HepG2 (cell line): ENCODE results near the gene SERP1. TPM values are rescaled to one million over a fixed set of nuclear protein-coding genes. Genes with fewer than 3 reads are reported as not detected.

ENCODE experiments used
- ARNT2 ChIP-seq: sonication (generic); formaldehyde crosslinking; IDR thresholded peaks from 2 replicates; pipeline ENCODE4 v1.8.0; 2022; ENCODE audit warnings: mild to moderate bottlenecking, low read depth, missing genetic modification reagents, moderate library complexity
- FOXA1 ChIP-seq, 2 experiments: fragments of 450-650 bp in 1 of 2; sonication (generic) in 1 of 2; formaldehyde crosslinking in 1 of 2; IDR thresholded peaks; 2 replicates each; pipeline versions ENCODE4 v1.4.0 to v1.6.1; 2016 to 2020; ENCODE audit warnings: missing genetic modification reagents in 1 of 2
- GPBP1L1 ChIP-seq: sonication (generic); formaldehyde crosslinking; IDR thresholded peaks from 2 replicates; pipeline ENCODE4 v1.5.0; 2020; ENCODE audit warnings: mild to moderate bottlenecking, missing genetic modification reagents
- ISL2 ChIP-seq: sonication (generic); formaldehyde crosslinking; IDR thresholded peaks from 2 replicates; pipeline ENCODE4 v1.5.0; 2020; ENCODE audit warnings: missing genetic modification reagents
- MIER2 ChIP-seq: IDR thresholded peaks from 2 replicates; pipeline ENCODE4 v1.6.1; 2016; ENCODE audit warnings: missing biosample characterization, missing genetic modification reagents
- MTF1 ChIP-seq: sonication (generic); formaldehyde crosslinking; IDR thresholded peaks from 2 replicates; pipeline ENCODE4 v1.5.0; 2020; ENCODE audit warnings: missing genetic modification reagents
- POGZ ChIP-seq: sonication (generic); formaldehyde crosslinking; IDR thresholded peaks from 2 replicates; pipeline ENCODE4 v1.4.0; 2020; ENCODE audit warnings: mild to moderate bottlenecking, missing genetic modification reagents
- SRSF9 ChIP-seq: fragments of 200-400 bp; formaldehyde crosslinking; IDR thresholded peaks from 2 replicates; pipeline ENCODE4 v1.6.1; 2018; ENCODE audit warnings: borderline replicate concordance, mild to moderate bottlenecking, low read depth, low read length; ENCODE audit not compliant: insufficient read depth, poor library complexity, severe bottlenecking
- XBP1 ChIP-seq: sonication (generic); formaldehyde crosslinking; IDR thresholded peaks from 2 replicates; pipeline ENCODE4 v1.5.0; 2020; ENCODE audit warnings: missing genetic modification reagents
- ZNF160 ChIP-seq: sonication (generic); formaldehyde crosslinking; IDR thresholded peaks from 2 replicates; pipeline ENCODE4 v1.8.0; 2022; ENCODE audit warnings: mild to moderate bottlenecking, inconsistent platforms, missing genetic modification reagents
- ZNF512 ChIP-seq: sonication (generic); formaldehyde crosslinking; IDR thresholded peaks from 2 replicates; pipeline ENCODE4 v1.4.0; 2020; ENCODE audit warnings: mild to moderate bottlenecking, missing genetic modification reagents
- ZNF564 ChIP-seq: sonication (generic); formaldehyde crosslinking; IDR thresholded peaks from 2 replicates; pipeline ENCODE4 v1.8.1; 2023; ENCODE audit warnings: mild to moderate bottlenecking, missing genetic modification reagents
- ZNF567 ChIP-seq: sonication (generic); formaldehyde crosslinking; IDR thresholded peaks from 2 replicates; pipeline ENCODE4 v1.8.1; 2023; ENCODE audit warnings: mild to moderate bottlenecking, missing genetic modification reagents, borderline replicate concordance
- polyA plus RNA-seq, 8 experiments: library from polyadenylated mRNA; depleted of rRNA in 3 of 8; stranded (reverse) in 7 of 8; unstranded in 1 of 8; fragments of >200 nt; fragmentation: Illumina TruSeq in 4 of 8; extraction: Trizol in 4 of 8; gene quantifications; 2 replicates each; pipeline versions ENCODE4 v1.2.1 to v1.2.3, GENCODE V29; 2011 to 2016; ENCODE audit warnings: low read depth in 4 of 8, missing spikeins in 1 of 8, mixed read lengths in 1 of 8; ENCODE audit not compliant: insufficient read depth in 1 of 8
- total RNA-seq, 5 experiments: library from RNA; depleted of rRNA; stranded (reverse); fragments of >200 nt; fragmentation: Illumina TruSeq; extraction: Trizol; gene quantifications; 2 replicates each; pipeline ENCODE4 v1.2.3, GENCODE V29; 2016; ENCODE audit warnings: low read depth in 1 of 5
- TF ChIP-seq, protein P1 (sequence below): sonication (generic); formaldehyde crosslinking; IDR thresholded peaks from one replicate; pipeline ENCODE4 v1.5.1; 2020; ENCODE audit warnings: mild to moderate bottlenecking, missing genetic modification reagents; ENCODE audit errors: not compliant biosample characterization
- TF ChIP-seq, protein P2 (sequence below): sonication (generic); formaldehyde crosslinking; IDR thresholded peaks from 2 replicates; pipeline ENCODE4 v1.4.0; 2020; ENCODE audit warnings: missing genetic modification reagents

The SERP1 gene
- total and polyA plus RNA-seq, 2 of the 13 experiments (the other 11 are each of a cell fraction or from before 2014, with no cell fraction given) = 61.2 to 95.0 TPM

- TF ChIP-seq SRSF9 = no peak
- TF ChIP-seq, protein P1, sequence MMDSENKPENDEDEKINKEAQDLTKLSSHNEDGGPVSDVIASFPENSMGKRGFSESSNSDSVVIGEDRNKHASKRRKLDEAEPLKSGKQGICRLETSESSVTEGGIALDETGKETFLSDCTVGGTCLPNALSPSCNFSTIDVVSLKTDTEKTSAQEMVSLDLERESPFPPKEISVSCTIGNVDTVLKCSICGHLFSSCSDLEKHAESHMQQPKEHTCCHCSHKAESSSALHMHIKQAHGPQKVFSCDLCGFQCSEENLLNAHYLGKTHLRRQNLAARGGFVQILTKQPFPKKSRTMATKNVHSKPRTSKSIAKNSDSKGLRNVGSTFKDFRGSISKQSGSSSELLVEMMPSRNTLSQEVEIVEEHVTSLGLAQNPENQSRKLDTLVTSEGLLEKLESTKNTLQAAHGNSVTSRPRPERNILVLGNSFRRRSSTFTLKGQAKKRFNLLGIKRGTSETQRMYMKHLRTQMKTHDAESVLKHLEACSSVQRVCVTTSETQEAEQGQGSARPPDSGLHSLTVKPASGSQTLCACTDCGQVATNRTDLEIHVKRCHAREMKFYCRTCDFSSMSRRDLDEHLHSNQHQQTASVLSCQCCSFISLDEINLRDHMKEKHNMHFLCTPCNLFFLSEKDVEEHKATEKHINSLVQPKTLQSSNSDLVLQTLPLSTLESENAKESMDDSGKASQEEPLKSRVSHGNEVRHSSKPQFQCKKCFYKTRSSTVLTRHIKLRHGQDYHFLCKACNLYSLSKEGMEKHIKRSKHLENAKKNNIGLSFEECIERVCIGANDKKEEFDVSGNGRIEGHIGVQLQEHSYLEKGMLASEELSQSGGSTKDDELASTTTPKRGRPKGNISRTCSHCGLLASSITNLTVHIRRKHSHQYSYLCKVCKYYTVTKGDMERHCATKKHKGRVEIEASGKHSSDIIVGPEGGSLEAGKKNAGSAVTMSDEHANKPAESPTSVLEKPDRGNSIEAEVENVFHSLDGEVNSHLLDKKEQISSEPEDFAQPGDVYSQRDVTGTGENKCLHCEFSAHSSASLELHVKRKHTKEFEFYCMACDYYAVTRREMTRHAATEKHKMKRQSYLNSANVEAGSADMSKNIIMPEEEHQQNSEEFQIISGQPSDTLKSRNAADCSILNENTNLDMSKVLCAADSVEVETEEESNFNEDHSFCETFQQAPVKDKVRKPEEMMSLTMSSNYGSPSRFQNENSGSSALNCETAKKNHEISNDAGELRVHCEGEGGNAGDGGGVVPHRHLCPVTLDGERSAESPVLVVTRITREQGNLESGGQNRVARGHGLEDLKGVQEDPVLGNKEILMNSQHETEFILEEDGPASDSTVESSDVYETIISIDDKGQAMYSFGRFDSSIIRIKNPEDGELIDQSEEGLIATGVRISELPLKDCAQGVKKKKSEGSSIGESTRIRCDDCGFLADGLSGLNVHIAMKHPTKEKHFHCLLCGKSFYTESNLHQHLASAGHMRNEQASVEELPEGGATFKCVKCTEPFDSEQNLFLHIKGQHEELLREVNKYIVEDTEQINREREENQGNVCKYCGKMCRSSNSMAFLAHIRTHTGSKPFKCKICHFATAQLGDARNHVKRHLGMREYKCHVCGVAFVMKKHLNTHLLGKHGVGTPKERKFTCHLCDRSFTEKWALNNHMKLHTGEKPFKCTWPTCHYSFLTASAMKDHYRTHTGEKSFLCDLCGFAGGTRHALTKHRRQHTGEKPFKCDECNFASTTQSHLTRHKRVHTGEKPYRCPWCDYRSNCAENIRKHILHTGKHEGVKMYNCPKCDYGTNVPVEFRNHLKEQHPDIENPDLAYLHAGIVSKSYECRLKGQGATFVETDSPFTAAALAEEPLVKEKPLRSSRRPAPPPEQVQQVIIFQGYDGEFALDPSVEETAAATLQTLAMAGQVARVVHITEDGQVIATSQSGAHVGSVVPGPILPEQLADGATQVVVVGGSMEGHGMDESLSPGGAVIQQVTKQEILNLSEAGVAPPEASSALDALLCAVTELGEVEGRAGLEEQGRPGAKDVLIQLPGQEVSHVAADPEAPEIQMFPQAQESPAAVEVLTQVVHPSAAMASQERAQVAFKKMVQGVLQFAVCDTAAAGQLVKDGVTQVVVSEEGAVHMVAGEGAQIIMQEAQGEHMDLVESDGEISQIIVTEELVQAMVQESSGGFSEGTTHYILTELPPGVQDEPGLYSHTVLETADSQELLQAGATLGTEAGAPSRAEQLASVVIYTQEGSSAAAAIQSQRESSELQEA = no peak
- TF ChIP-seq MIER2 (CRISPR knock-in tag) = 0 out of 2 replicates have a peak, but pooled peaks have one; percentile 15
- TF ChIP-seq ARNT2 = peak; percentile 93
- peak; percentile 45; the same call in 1 of the 2 replicates for TF ChIP-seq ISL2 (CRISPR knock-in tag)
- TF ChIP-seq ZNF160 = peak; percentile 43; the same call in 1 of the 2 replicates
- no peak for TF ChIP-seq ZNF512 (CRISPR knock-in tag)
- TF ChIP-seq ZNF564 (CRISPR knock-in tag) = no peak
- no peak for TF ChIP-seq ZNF567
- no peak for TF ChIP-seq FOXA1 (IDR thresholded peaks at IDR 0.05)
- no peak for TF ChIP-seq FOXA1 (CRISPR knock-in tag; IDR thresholded peaks at IDR 0.05)
- TF ChIP-seq POGZ (CRISPR knock-in tag) = peak; percentile 93
- TF ChIP-seq GPBP1L1 (CRISPR knock-in tag) = no peak
- peak; percentile 99 for TF ChIP-seq XBP1
- TF ChIP-seq MTF1 (CRISPR knock-in tag) = no peak
- TF ChIP-seq, protein P2, sequence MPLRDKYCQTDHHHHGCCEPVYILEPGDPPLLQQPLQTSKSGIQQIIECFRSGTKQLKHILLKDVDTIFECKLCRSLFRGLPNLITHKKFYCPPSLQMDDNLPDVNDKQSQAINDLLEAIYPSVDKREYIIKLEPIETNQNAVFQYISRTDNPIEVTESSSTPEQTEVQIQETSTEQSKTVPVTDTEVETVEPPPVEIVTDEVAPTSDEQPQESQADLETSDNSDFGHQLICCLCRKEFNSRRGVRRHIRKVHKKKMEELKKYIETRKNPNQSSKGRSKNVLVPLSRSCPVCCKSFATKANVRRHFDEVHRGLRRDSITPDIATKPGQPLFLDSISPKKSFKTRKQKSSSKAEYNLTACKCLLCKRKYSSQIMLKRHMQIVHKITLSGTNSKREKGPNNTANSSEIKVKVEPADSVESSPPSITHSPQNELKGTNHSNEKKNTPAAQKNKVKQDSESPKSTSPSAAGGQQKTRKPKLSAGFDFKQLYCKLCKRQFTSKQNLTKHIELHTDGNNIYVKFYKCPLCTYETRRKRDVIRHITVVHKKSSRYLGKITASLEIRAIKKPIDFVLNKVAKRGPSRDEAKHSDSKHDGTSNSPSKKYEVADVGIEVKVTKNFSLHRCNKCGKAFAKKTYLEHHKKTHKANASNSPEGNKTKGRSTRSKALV (CRISPR knock-in tag) = no peak
Observed at GRCh38 chr3:150546226-150547044, at the start of gene SERP1, which contains the start of gene EIF2A (continued).
